ENCODE measurements around the gene CCDC183.
"Not testable (repeated sequence)": the region's sequence is repeated elsewhere in the genome, so short reads cannot be mapped to it uniquely, and the experiment has no call there.

CCDC183 gene

DNA sequence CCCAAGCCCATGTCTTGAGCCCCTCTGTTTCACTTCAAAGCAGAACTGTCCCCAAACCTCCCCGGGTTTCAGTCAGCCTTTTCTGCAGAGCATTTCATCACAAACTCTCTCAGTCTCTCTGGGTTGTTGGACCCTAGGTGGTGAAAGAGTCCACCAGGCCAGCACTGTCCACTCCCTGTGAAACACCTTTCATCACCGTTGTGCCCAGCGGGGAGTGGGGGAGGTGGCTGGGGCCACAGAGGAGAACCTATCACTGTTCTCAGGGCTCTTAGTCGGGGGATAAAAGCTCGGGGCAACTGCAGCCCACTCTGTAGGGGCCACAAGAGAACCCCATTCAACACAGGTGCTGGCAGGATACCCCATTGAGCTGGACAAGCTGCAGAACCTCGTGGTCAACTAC lies 6.2 kb downstream of the CCDC183 start:
- no peak for DNase-seq (ENCODE audit: low read depth)

DNA sequence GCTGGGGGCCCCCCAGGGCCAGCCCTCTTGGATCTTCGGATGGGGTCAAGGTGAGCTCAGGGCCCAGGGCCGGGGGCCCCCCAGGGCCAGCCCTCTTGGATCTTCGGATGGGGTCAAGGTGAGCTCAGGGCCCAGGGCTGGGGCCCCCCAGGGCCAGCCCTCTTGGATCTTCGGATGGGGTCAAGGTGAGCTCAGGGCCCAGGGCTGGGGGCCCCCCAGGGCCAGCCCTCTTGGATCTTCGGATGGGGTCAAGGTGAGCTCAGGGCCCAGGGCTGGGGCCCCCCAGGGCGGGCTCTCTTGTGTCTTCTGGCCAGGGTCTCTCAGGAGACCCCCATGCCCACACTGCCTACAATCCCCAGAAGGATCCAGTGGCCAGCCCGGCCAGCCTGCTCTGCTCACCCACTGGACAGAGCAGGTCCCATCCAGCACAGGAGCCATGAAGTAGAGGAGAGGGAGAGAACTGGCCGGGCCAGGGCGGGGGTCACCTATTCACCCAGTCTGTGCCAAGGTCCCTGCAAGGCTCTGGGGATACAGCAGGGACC lies 6.9 kb downstream of the CCDC183 start:
- not testable (repeated sequence) for DNase-seq (ENCODE audit: low read depth)

DNA sequence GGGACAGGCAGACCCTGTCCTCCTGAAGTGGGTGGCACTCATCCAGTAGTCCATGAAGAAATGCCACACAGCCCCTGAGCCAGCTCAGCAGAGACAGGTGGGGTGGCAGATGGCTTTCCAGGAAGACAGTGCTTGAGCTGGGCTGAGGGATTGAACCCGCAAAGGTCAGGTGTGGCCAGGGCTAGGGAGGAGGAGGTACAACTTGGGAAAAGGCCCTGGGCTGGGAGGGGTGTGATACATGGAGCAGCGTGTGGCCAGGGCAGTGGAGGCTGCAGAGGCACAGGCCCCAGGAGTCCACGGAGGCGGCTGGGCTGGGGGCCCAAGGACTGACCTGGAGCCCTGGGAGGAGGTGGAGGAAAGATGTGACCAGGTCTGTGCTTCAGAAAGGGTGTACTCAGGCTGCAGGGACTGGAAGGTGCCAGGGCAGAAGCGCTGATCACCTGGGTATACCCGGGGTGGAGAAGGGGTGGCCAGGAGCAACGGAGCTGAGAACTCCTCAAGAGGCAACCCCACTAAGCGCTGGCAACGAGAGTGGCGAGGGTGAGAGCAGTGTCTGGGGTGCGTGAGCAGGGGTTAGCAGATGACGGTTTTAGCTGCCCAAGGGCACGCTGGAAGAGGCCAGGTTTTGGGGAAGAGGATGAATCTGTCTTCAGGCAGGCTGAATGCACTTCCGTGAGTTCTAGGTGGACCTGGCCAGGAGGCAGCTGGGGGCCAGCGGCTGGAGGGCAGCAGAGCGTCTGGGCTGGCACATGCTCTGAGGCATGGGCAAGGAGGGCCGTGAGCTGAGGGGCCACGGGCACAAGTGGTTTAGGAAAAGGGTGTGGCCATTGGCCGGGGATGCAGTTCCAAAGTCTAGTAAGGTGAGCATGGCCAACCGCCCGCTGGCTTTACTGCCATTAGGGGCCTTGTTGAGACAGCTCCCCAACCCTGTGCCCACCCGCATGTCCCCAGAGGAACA lies 7.7 kb downstream of the CCDC183 start:
- no peak for DNase-seq (ENCODE audit: low read depth)

DNA sequence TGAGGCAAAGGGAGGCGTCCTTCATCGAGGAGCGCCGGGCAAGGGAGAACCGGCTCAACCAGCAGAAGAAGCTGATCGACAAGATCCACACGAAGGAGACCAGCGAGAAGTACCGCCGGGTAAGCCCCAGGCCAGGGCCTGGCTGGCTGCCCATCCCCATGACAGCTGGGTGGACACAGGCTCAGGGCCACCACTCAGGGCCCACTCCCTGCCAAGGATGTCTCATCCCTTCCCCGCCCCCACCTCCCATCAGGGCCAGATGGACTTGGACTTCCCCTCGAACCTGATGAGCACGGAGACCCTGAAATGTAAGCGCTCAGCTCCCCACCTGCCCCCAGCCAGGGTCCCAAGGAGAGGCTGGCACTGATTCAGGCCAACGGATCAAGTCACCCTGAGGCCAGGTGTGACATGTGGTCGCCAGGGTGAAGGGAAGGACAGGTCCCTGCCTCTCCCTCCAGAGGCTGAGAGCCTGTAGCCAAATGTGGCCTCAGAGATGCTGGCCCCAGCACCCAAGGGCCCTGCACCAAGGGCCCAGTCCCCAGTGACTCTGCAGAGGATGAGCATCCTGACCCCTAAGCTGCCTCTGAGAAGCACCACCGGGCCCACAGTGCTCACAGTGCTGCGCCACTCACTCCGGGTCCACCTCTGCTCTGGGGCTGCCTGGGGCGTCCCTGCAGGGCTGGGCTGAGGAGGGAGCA lies 8.5 kb downstream of the CCDC183 start:
- DNase-seq (ENCODE audit: low read depth): no peak

DNA sequence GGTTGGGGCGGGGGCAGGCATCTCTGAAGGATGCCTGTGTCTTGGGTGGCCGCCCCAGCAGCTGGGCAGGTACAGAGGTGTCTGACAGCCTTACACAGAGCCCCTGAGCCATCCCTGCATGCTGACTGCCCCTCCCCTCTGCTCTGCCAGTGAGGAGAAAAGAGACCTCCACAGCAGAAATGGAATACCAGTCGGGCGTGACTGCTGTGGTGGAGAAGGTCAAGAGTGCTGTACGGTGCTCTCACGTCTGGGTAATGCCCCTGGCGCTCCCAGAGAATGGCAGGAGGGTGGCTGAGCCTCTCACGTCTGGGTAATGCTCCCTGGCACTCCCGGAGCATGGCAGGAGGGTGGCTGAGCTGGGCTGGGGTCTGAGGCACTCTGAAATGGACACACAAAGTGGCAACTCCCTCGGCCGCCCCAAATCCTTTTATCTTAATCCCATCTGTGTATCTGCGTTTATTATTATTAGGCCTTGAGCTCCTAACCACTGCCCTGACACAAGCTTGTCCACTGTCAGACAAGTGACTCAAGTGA lies 9.1 kb downstream of the CCDC183 start:
- no peak for DNase-seq (ENCODE audit: low read depth)

DNA sequence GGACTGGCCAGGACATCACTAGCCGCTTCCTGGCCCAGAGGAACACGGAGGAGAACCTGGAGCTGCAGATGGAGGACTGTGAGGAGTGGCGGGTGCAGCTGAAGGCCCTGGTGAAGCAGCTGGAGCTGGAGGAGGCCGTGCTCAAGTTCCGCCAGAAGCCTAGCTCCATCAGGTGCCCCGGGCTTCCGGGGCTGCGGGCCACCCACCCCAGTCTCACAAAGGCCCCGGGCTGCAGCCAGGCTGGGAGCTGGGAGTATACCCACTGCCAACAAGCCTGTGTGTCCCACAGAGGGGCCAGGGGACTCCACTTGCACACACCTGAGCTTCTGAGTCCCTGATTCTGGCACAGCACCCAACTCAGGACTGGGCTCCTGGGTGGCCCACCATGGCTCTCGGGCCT lies 9.9 kb downstream of the CCDC183 start:
- no peak for DNase-seq (ENCODE audit: low read depth)

DNA sequence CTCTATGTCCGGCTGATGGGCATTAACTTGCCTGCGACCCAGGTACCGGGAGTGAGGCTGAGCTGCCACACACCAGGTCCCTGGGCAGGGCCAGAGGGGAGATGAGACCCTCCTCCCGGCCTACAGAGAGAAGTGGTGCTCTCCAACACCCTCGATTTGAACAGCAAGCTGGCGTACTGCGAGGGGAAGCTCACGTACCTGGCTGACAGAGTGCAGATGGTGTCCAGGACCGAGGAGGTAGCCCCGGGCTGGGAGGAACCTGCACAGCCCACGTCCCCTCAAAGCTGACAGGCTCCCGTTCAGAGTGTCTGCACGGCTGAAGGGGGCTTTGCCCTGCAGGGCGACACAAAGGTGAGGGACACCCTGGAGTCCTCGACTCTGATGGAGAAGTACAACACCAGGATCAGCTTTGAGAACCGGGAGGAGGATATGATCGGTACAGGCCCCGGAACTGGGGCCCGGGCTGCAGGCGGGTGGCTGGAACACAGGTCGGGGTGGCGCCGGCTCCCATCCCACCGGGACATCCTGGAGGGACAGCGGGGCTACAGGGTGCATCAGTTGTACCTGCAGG lies 10.6 kb downstream of the CCDC183 start:
- DNase-seq (ENCODE audit: low read depth): no peak

DNA sequence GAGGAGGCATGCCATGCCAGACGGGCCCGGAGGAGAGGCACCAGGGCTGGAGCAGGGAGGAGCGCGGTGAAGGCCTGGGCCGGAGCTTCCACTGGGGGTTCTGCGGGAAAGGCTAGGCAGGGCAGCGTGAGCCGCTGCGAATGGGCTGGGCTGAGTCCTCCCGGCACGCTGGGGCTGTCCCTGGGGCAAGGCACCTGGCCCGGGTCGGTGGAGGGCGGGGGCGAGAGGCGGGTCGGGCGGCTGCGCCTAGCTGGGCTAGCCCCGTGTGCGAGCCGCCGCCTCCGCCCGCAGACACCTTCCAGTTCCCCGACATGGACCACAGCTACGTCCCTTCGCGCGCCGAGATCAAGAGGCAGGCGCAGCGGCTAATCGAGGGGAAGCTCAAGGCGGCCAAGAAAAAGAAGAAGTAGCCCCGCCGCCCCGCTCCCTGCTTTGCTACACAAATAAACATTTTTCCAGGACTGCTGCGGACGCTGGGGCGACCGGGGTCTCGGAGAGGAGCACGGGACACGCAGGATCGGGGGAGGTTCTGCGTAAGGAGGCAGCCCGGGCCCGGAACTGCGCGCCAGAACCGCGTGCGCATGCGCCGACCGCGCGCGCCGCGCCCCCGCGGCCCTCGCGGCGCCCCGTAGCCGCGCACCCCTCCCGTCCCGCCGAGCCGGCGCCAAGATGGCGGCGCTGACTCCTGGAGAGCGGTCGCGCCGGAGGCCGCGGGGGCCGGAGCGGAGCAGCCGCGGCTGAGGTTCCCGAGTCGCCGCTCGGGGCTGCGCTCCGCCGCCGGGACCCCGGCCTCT lies 11.3 kb downstream of the CCDC183 start, which contains the start of gene RABL6:
Gene RABL6 (plus strand): TSS at position 668 of the 794 bp plus-strand sequence. CDS start 249 bp downstream, outside the sequence.
- peak; percentile 66 for DNase-seq (ENCODE audit: low read depth)

DNA sequence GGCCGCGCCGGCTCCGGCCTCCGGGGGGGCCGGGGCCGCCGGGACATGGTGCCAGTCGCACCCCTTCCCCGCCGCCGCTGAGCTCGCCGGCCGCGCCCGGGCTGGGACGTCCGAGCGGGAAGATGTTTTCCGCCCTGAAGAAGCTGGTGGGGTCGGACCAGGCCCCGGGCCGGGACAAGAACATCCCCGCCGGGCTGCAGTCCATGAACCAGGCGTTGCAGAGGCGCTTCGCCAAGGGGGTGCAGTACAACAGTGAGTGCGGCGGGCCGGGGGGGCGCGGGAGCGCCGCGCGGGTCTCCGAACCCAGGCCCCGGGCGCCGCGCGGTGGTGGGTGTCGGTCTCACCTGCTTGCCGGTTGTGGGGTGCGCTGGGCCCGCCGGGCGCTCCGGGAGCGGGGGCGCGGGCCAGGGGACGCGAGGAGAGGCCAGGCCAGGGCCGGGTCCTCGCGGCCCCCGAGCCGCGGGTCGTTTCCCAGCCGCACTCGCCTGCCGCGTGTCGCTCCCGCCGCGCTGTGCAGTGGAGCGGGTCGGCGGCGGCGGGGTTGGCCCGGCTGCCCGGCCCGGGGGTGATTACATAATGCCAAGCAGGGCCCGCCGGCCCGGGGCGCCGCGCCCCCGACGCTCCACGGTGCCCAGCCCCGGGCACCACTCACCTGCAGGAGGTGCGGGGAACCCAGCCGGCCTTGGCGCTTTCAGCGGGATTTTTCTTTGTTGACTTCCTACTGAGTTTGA lies 12.1 kb downstream of the CCDC183 start:
- peak; percentile 25 for DNase-seq (ENCODE audit: low read depth)

DNA sequence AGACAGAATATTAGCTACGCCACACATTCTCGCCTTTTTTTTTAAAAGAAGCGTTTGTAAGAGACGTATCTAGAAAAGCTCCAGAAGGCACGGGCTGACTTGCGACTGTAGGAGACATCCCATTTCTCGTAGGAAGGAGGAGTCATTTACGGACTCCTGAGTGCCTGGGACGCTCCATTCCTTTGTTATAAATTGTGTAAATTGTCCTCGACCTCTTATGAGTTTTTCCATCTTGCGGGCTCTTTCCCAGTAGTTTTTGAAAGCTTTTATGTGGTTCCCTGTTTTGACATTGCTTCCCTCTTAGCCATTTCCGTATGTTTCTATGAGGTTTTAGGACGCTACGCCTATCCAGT lies 12.6 kb downstream of the CCDC183 start:
- no peak for DNase-seq (ENCODE audit: low read depth)

DNA sequence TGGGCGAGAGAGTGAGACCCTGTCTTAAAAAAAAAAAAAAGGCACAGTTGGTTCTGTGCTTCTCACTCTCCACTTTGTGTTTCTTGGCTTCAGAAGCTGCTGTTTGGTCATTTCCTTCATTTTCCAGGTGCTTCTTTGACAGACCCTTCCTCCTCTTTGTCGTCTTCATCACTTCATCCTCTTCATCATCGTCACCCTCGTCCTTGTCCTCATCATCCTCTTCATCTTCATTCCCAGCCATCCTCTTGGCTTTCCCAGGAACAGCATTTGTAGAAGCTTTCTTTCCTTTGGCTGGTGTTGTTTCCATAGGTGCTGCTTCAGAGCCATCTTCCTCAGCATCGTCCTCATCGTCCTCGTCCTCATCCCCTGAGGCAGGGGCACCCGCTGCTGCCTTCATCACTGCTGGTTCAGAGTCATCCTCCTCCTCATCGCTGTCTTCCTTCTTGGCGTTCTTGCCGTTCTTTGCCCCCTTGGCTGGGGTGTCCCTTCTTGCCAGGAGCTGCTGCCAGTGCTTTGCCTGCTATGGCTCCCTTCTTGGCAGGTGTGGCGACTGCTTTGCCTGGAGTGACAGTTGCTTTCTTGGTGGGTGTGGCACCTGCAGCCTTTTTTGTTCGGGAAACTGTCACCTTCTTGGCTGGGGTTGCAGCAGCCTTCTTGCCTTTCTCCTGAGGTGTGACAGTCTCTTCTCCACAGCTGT lies 18.7 kb downstream of the CCDC183 start:
- DNase-seq (ENCODE audit: low read depth): no peak

DNA sequence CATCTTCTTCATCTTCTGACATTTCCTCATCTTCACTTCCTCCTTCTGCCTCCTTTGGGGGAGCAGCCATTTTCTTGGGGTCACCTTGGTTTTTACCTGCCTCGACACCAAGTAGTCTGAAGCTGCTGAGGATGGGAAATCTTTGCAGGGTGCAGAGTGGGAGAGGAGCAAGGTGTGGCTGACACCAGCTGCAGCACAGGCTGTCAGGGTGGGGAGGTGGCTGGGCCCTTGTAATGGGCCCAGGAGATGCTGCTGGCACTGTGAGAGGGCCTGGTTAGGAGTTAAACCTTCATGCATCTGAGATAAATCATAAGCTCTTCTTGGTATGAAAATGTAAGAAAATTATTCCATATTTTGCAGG lies 19.3 kb downstream of the CCDC183 start:
- no peak for DNase-seq (ENCODE audit: low read depth)

DNA sequence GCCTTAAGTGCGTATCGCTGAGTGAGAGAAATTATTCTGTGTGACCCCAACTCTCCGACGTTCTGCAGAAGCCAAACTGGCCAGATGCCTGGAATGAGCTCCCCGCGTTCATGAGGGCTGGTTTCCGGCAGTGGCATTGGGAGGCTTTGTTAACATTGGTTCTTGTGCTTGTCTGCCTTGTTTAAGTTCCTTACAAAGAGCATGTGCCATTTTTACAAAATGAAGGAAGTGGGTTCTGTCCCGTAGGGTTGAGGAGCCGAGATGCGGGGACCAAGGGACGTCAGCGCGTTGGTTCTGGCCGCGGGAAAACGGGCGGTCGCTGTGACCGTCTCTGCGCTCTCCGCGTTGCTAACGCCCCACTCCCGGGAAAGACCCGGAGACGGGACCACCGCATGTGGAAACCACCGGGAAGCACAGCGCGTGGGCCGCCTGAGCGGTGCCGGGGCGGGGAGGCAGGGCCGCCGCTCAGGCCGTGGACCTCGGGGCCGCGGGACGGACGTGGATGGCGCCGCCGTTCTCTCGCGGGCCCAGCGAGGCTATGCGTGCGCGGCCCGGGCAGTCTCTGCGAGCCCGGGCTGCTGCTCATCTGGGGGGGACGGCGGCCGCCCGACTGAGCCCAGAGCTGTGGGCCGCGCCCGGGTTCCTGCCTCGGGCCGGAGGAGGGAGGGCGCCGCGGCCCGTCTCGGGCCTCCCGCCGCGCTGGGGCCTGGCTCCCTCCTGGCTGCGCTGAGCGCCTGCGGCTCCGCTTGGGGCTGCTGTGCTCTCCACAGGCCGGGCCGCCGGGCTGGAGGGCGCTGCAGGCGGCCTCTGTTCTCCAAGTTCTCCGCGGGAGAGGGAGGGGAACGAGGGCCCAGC lies 25.1 kb downstream of the CCDC183 start:
- no peak for DNase-seq (ENCODE audit: low read depth)

DNA sequence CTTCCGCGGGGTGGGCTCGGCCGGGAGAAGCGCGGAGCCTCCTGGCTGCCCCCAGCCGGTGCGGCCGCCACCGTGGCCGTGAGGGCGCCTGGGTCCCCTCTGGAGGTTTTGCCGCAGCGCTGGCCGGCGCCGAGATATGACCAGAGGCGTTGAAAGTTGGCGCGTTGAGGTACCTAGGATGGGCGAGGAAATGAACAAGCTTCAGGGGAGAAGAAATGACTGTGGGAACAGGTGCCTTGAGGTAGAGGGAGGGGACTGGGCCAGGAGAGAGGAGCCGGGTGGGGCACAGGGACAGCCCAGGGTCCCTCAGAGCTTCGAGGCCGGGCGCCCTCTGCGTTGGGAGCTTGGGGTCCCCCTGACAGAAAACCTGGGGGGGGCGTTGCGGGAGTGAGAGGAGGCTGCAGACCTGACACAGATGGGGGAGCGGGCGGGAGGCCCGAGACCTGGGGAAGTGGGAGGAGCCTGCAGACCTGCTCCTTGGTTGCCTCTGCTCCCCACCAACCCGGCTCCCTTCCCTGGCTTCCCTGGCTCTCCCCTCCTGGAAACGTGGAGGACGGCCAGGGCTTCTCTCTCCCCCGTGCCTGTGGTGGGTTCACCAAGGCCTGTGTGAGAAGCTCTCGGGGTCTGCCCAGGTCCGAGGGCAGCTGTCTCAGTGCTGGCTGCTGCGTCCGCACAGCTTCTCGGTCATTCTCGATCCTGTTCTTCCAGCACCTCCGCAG lies 25.8 kb downstream of the CCDC183 start:
- DNase-seq (ENCODE audit: low read depth): no peak

DNA sequence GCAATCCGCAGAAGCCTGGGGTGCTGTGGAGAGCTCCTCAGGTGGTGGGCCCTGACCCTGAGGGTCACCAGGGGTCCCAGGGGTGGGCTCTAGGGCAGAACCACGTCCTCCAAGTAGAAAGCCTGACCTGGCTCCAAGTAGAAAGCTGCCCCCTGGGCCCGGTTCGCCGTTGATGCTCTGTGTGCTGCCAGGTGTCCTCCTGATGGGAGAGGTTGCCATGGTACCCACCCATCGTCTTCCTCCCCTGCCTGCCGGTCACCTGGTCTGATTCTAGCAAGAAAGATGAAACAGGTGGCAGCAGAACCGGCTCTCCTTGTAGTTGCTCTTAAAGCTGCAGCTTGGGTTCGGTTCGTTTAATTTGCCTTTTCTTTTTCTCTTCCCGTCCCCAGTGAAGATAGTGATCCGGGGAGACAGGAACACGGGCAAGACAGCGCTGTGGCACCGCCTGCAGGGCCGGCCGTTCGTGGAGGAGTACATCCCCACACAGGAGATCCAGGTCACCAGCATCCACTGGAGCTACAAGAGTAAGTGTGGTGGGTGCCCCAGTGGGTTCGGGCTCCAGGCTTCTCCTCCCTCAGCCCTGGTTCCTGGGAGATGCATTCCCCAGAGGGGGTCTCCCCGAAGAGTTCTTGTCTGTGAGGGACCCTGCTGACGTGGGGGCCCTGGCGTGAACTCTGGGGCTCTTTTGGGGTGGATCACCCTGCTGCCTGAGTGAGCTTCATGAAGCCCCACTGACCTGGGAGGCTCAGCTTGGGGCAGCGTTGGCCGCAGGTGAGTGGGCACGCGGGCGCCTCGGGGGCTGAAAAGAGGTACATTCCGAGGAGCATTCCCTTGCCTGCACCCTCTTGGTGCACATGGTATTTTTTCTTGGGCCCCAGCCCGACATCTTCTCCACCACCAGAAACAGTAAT lies 27.3 kb downstream of the CCDC183 start:
- no peak for DNase-seq (ENCODE audit: low read depth)

DNA sequence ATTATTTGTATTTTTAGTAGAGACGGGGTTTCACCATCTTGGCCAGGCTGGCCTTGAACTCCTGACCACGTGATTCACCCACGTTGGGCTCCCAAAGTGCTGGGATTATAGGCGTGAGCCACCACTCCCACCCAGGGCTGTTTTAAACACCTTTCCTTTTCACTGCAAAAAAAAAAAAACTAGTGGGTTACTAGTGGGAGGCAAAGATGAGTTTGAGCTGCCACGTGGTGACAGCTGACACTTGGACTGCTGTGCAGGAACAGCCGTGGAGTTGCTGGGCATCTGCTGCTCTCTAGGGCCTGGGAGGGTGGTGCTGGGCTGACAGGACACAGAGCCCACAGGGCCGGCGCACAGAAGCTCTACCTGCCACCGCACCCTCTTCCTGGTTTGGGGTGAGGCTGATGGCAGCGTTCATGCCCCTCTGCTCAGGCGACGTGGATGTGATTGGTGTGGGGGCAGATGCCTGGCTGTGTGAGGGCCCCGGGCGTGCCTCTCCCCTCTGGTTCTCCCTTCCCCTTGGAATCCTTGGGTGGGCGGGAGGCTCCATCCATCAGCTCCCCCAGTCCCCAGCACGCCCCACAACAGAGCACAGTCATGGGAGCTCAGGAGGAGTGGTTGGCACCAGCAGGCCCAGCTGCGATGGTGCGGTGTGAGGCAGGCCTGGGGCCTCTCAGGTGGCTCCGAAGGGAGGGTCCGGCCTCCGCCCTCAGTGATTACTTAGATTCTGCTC lies 28.5 kb downstream of the CCDC183 start:
- DNase-seq (ENCODE audit: low read depth): no peak

Measured in T-helper 22 cell (primary cell).